HCT116 (cell line): ENCODE measurements around the gene FCRLB. TPM values are rescaled to one million over a fixed set of nuclear protein-coding genes. Genes with fewer than 3 reads are reported as not detected.

Experiments
- ATAC-seq: fragments of 200-7000 bp; cut with Tn5 transposase; 2 replicates; pipeline ENCODE4 v1.9.1; 2020; ENCODE audit warnings: mild to moderate bottlenecking, moderate library complexity
- BruUV-seq: library from RNA; stranded (reverse); fragments of 400-500 nt; replicated peaks from 2 replicates; lab custom pipeline; 2021; lab: Mats Ljungman, UMichigan
- CTCF ChIA-PET: fragments of 300-600 bp; sonication (Branson Sonifier 250); formaldehyde crosslinking; loops from one replicate; lab custom pipeline; 2021; ENCODE audit warnings: antibody characterized with exemption; lab: Charles Lee
- POLR2A ChIA-PET: fragments of 300-600, 350-600 bp; sonication (Branson Sonifier 250); formaldehyde crosslinking; loops from one replicate; lab custom pipeline; 2021; ENCODE audit warnings: antibody characterized with exemption; lab: Charles Lee
- RAD21 ChIA-PET, 2 experiments: fragments of 300-600 bp; sonication (Branson Sonifier 250); formaldehyde crosslinking; loops; one replicate each; lab custom pipeline; 2023; ENCODE audit warnings: low total read pairs in 2 of 2; ENCODE audit not compliant: uncharacterized antibody in 2 of 2, unreplicated experiment in 2 of 2, low non-redundant PET in 1 of 2; lab: Charles Lee
- DNase-seq: peaks from one replicate; pipeline ENCODE4 v3.0.0-alpha.2; 2010; ENCODE audit warnings: low read depth, low spot score
- H2AFZ ChIP-seq: fragments of 200-600 bp; shearing (Covaris generic), sonication (generic); 2 replicates; pipeline ENCODE4 v1.6.1; 2017; ENCODE audit warnings: low read depth, mixed run types, mixed read lengths, antibody characterized with exemption, low read length; ENCODE audit not compliant: poor library complexity, severe bottlenecking
- H3K27ac ChIP-seq: 2 replicates; pipeline ENCODE4 v1.5.1; 2012; ENCODE audit warnings: low read depth, low read length
- H3K27me3 ChIP-seq: fragments of 200-600 bp; sonication (generic); 2 replicates; pipeline ENCODE4 v1.6.1; 2016; ENCODE audit warnings: mixed run types, low read length, mixed read lengths; ENCODE audit not compliant: insufficient read depth
- H3K36me3 ChIP-seq, 2 experiments: fragments of 200-500 bp in 1 of 2; fragments of 200-600 bp in 1 of 2; sonication (Bioruptor generic) in 1 of 2; sonication (generic) in 1 of 2; 2 replicates each; pipeline versions ENCODE4 v1.5.1 to v1.6.1; 2014 to 2016; ENCODE audit warnings: low read length in 2 of 2, inconsistent platforms in 1 of 2, mixed read lengths in 1 of 2, mixed run types in 1 of 2; ENCODE audit not compliant: insufficient read depth in 2 of 2, control insufficient read depth in 1 of 2
- H3K4me1 ChIP-seq, 2 experiments: fragments of 200-600 bp in 1 of 2; sonication (generic) in 1 of 2; 2 replicates each; pipeline versions ENCODE4 v1.5.1 to v1.6.1; 2012 to 2017; ENCODE audit warnings: low read length in 2 of 2, inconsistent platforms in 1 of 2, mild to moderate bottlenecking in 1 of 2, mixed read lengths in 1 of 2, mixed run types in 1 of 2, moderate library complexity in 1 of 2; ENCODE audit not compliant: insufficient read depth in 2 of 2, control insufficient read depth in 1 of 2
- H3K4me2 ChIP-seq: fragments of 200-600 bp; sonication (generic); 2 replicates; pipeline ENCODE4 v1.6.1; 2017; ENCODE audit warnings: mixed run types, low read length, mixed read lengths
- H3K4me3 ChIP-seq, 2 experiments: fragments of 200-600 bp in 1 of 2; sonication (generic) in 1 of 2; replicated peaks in 1 of 2; 2 replicates each; pipeline ENCODE4 v1.5.1; 2011 to 2016; ENCODE audit warnings: low read length in 2 of 2, control low read depth in 1 of 2, low read depth in 1 of 2, mild to moderate bottlenecking in 1 of 2, mixed read lengths in 1 of 2, mixed run types in 1 of 2
- H3K79me2 ChIP-seq: fragments of 200-600 bp; sonication (generic); 2 replicates; pipeline ENCODE4 v1.6.1; 2017; ENCODE audit warnings: mild to moderate bottlenecking, mixed run types, low read length, moderate library complexity, mixed read lengths; ENCODE audit not compliant: insufficient read depth
- H3K9ac ChIP-seq: fragments of 200-600 bp; sonication (generic); 2 replicates; pipeline ENCODE4 v1.6.1; 2016; ENCODE audit warnings: low read length, mixed read lengths
- H3K9me2 ChIP-seq: fragments of 200-600 bp; sonication (generic), shearing (Covaris generic); 2 replicates; pipeline ENCODE4 v1.6.1; 2017; ENCODE audit warnings: mixed run types, mild to moderate bottlenecking, moderate library complexity; ENCODE audit not compliant: insufficient read depth
- H3K9me3 ChIP-seq, 2 experiments: fragments of 200-500 bp in 1 of 2; fragments of 200-600 bp in 1 of 2; sonication (Bioruptor generic) in 1 of 2; sonication (generic) in 1 of 2; 2 replicates each; pipeline ENCODE4 v1.6.1; 2014 to 2017; ENCODE audit warnings: low read length in 2 of 2, mixed read lengths in 2 of 2, inconsistent platforms in 1 of 2, low read depth in 1 of 2, mild to moderate bottlenecking in 1 of 2, mixed run types in 1 of 2, moderate library complexity in 1 of 2; ENCODE audit not compliant: control insufficient read depth in 1 of 2, insufficient read depth in 1 of 2
- H4K20me1 ChIP-seq: fragments of 200-600 bp; sonication (generic), shearing (Covaris generic); 2 replicates; pipeline ENCODE4 v1.6.1; 2017; ENCODE audit warnings: mixed run types, mild to moderate bottlenecking, moderate library complexity; ENCODE audit not compliant: insufficient read depth
- ATF3 ChIP-seq: IDR thresholded peaks from 2 replicates; pipeline ENCODE4 v1.6.1; 2012
- CBX3 ChIP-seq: IDR thresholded peaks from 2 replicates; pipeline ENCODE4 v1.6.1; 2012; ENCODE audit warnings: low read depth
- ELF1 ChIP-seq: IDR thresholded peaks from 2 replicates; pipeline ENCODE4 v1.6.1; 2012; ENCODE audit warnings: low read depth, borderline replicate concordance
- EZH2 ChIP-seq: fragments of 200-600 bp; sonication (generic); IDR thresholded peaks from 2 replicates; pipeline ENCODE4 v1.6.1; 2017; ENCODE audit warnings: antibody characterized with exemption, mixed run types
- EZH2phosphoT487 ChIP-seq: fragments of 200-600 bp; IDR thresholded peaks from 2 replicates; pipeline ENCODE4 v1.6.1; 2018; ENCODE audit warnings: antibody characterized with exemption, borderline replicate concordance
- FOSL1 ChIP-seq: IDR thresholded peaks from 2 replicates; pipeline ENCODE4 v1.6.1; 2012; ENCODE audit warnings: low read depth
- MAX ChIP-seq: IDR thresholded peaks from 2 replicates; pipeline ENCODE4 v1.6.1; 2012
- POLR2A ChIP-seq: IDR thresholded peaks from 2 replicates; pipeline ENCODE4 v1.7.0; 2011; ENCODE audit warnings: borderline replicate concordance; ENCODE audit not compliant: insufficient read depth, insufficient read length; ENCODE audit errors: extremely low read depth
- RAD21 ChIP-seq: IDR thresholded peaks from 2 replicates; pipeline ENCODE4 v1.6.1; 2012; ENCODE audit warnings: low read depth, mild to moderate bottlenecking
- SIN3A ChIP-seq: IDR thresholded peaks from 2 replicates; pipeline ENCODE4 v1.6.1; 2012; ENCODE audit warnings: low read depth
- SP1 ChIP-seq: IDR thresholded peaks from 2 replicates; pipeline ENCODE4 v1.6.1; 2012; ENCODE audit warnings: low read depth
- TCF7L2 ChIP-seq: IDR thresholded peaks from 2 replicates; pipeline ENCODE4 v1.7.0; 2011; ENCODE audit warnings: borderline replicate concordance, inconsistent platforms; ENCODE audit not compliant: insufficient read depth, insufficient read length; ENCODE audit errors: extremely low read depth
- ZNF274 ChIP-seq: fragments of 200-500 bp; sonication (Bioruptor generic); IDR thresholded peaks from 2 replicates; pipeline ENCODE4 v1.6.1; 2014; ENCODE audit warnings: mild to moderate bottlenecking, low read depth, low read length, inconsistent platforms
- intact Hi-C: fragments of 100-400 bp; cut with micrococcal nuclease; formaldehyde crosslinking; loops from 2 replicates; pipeline ENCODE4 v1.10.0; 2022
- total RNA-seq: library from RNA; stranded (reverse); gene quantifications from one replicate; pipeline ENCODE4 v1.2.1, GENCODE V29; 2021; ENCODE audit not compliant: unreplicated experiment

FCRLB gene
- total RNA-seq, 1 experiment from 2014 or later = 1.0 TPM

- no peak for ATAC-seq
- intact Hi-C loops = no loop called here
- TF ChIP-seq POLR2A (no peak), ELF1 (no peak), FOSL1 (no peak), SIN3A (no peak), EZH2phosphoT487 (no peak), SP1 (no peak), EZH2 (no peak), CBX3 (no peak), ZNF274 (no peak), TCF7L2 (no peak), RAD21 (no peak), ATF3 (no peak), MAX (no peak)
Measured at GRCh38 chr1:161722406-161722805, 1.1 kb downstream of the FCRLB start.

More at GRCh38 chr1:161722406-161722805, 1.1 kb downstream of the FCRLB start:
- Histone ChIP-seq H3K9ac (no peak overlapping the region), H3K36me3 (no peaks in the 10 kb centered on the region), H3K9me3 (no peaks in the 10 kb centered on the region), H3K9me2 (no peaks in the 10 kb centered on the region), H3K4me2 (peak overlapping the region; percentile 59), H3K79me2 (no peaks in the 10 kb centered on the region; the same call in 1 of the 2 replicates), H3K27ac (no peak overlapping the region), H4K20me1 (no peaks in the 10 kb centered on the region), H3K4me3 (no peak overlapping the region), H3K4me1 (peaks cover 12 to 59% of the 10 kb centered on the region in 2 experiments), H2AFZ (peak overlapping the region; percentile 10), H3K27me3 (no peaks in the 10 kb centered on the region)
- ChIA-PET RAD21 (no interaction called here), POLR2A (no interaction called here), CTCF (interaction anchor here (1.3 kb wide), 1 partner anchor 16 kb away, joined by 3 read pairs; no protein-coding TSS in a partner anchor)
- no peak for DNase-seq
- BruUV-seq = no TSS peak
